Measurements from ENCODE around the gene COL4A1. TPM values are rescaled to one million over a fixed set of nuclear protein-coding genes. Genes with fewer than 3 reads are reported as not detected.

The COL4A1 gene
- total and polyA plus RNA-seq, 2 of the 13 experiments (the other 11 are each of a cell fraction or from before 2014, with no cell fraction given), result not detected

- no peak for TF ChIP-seq ZNF549 (CRISPR knock-in tag; IDR thresholded peaks at IDR 0.05)
- TF ChIP-seq ZNF775 (CRISPR knock-in tag; IDR thresholded peaks at IDR 0.05; ENCODE audit: borderline replicate concordance), result no peak
- TF ChIP-seq, protein P1, sequence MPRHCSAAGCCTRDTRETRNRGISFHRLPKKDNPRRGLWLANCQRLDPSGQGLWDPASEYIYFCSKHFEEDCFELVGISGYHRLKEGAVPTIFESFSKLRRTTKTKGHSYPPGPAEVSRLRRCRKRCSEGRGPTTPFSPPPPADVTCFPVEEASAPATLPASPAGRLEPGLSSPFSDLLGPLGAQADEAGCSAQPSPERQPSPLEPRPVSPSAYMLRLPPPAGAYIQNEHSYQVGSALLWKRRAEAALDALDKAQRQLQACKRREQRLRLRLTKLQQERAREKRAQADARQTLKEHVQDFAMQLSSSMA (CRISPR knock-in tag; IDR thresholded peaks at IDR 0.05), result no peak
- TF ChIP-seq WIZ (CRISPR knock-in tag; IDR thresholded peaks at IDR 0.05), result no peak
- no peak for TF ChIP-seq RELA (CRISPR knock-in tag; IDR thresholded peaks at IDR 0.05)
- TF ChIP-seq ZNF607 (CRISPR knock-in tag; IDR thresholded peaks at IDR 0.05; ENCODE audit: borderline replicate concordance), result no peak
These were observed 96.9 kb downstream of the COL4A1 start (continued) for GRCh38 chr13:110209950-110210603.

DNA sequence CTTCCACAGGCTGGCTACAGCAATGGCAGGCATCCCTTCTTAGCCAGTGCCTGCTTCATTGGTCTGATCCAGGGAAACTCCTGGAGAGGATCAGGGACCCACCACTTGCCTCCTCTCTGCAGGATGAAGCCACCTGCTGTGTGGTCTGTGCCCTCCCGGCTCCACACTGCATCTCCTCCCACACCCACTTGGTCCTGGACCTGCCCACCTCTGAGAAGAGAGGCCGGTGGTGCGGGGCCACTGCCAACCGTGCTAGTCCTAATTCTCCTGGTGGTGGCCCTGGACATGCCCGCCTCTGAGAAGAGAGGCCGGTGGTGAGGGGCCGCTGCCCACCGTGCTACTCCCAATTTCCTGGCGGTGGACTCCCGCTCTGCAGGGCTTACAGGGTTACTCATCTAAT is 98.8 kb downstream of the COL4A1 start:
- H3K36me3 ChIP-seq (replicated peaks in 1 of 2; ENCODE audit: control insufficient read depth in 1 of 2, insufficient read depth in 2 of 2, low read length in 2 of 2), result no peaks in the 10 kb centered on the region
- no peak for DNase-seq (ENCODE audit: low spot score)
- in situ Hi-C loops (cut with HindIII; ENCODE audit: extremely low pct_ligation_motif_present, low pct_unique_long_range_greater_than_20kb) (loop anchor here (25.0 kb wide), 1 partner anchor 604 kb away; no protein-coding TSS in a partner anchor), intact Hi-C loops (cut with micrococcal nuclease; ENCODE audit: unreplicated experiment) (no loop called here)
- ChIA-PET CTCF (ENCODE audit: low intra/inter-chr PET ratio, low total read pairs) (no interaction called here), POLR2A (no interaction called here)
- BruUV-seq (replicated peaks), result no TSS peak
- H3K79me2 ChIP-seq (ENCODE audit: insufficient read depth, low read length), result no peaks in the 10 kb centered on the region
- no peak overlapping the region for H3K9ac ChIP-seq (ENCODE audit: insufficient read depth, low read depth, low read length)
- no peak for ATAC-seq
- H3K4me1 ChIP-seq (ENCODE audit: insufficient read depth, low read length), result peaks cover 10% of the 10 kb centered on the region
- no peaks in the 10 kb centered on the region for H4K20me1 ChIP-seq (ENCODE audit: insufficient read depth, low read length)
- no peaks in the 10 kb centered on the region for H3K9me3 ChIP-seq (ENCODE audit: low read length)
- FAIRE-seq, result no peak
- no peak for TF ChIP-seq CENPBD1 (CRISPR knock-in tag; IDR thresholded peaks at IDR 0.05; ENCODE audit: borderline replicate concordance, low read depth)
- no peak for TF ChIP-seq SKIL (CRISPR knock-in tag; IDR thresholded peaks at IDR 0.05; ENCODE audit: borderline replicate concordance)
- no peak for TF ChIP-seq ZFP37 (CRISPR knock-in tag; IDR thresholded peaks at IDR 0.05; ENCODE audit: borderline replicate concordance)
- TF ChIP-seq ZNF619 (CRISPR knock-in tag; IDR thresholded peaks at IDR 0.05), result no peak
- no peak for TF ChIP-seq IRF9 (CRISPR knock-in tag; IDR thresholded peaks at IDR 0.05; ENCODE audit: borderline replicate concordance)
- TF ChIP-seq, protein P2, sequence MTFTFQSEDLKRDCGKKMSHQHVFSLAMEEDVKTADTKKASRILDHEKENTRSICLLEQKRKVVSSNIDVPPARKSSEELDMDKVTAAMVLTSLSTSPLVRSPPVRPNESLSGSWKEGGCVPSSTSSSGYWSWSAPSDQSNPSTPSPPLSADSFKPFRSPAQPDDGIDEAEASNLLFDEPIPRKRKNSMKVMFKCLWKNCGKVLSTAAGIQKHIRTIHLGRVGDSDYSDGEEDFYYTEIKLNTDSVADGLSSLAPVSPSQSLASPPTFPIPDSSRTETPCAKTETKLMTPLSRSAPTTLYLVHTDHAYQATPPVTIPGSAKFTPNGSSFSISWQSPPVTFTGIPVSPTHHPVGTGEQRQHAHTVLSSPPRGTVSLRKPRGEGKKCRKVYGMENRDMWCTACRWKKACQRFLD (CRISPR knock-in tag; IDR thresholded peaks at IDR 0.05; ENCODE audit: borderline replicate concordance), result no peak
- H3K4me2 ChIP-seq (ENCODE audit: low read depth, low read length), result no peak overlapping the region
- no peak overlapping the region for H3K4me3 ChIP-seq (replicated peaks in 1 of 3; ENCODE audit: insufficient read depth in 1 of 3, low read depth in 2 of 3, low read length in 3 of 3)
- H2AFZ ChIP-seq (ENCODE audit: low read length), result no peak overlapping the region
- WGBS (ENCODE audit: low lambda C conversion rate), result 79% methylated on average over 9 of the region's 10 CpGs
- H3K27ac ChIP-seq (ENCODE audit: extremely low read length, insufficient read depth, low read length), result no peak overlapping the region
- H3K27me3 ChIP-seq (ENCODE audit: control insufficient read depth in 1 of 2, insufficient read depth in 2 of 2, low read length in 2 of 2), result no peaks in the 10 kb centered on the region; a peak in 1 of 5 replicates
